Lung (tissue), 12 donors: ENCODE measurements around the gene ACBD6. TPM values are rescaled to one million over a fixed set of nuclear protein-coding genes. Genes with fewer than 3 reads are reported as not detected.

ENCODE experiments used
- ATAC-seq: fragments of 200-7000 bp; cut with Tn5 transposase; one replicate; pipeline ENCODE4 v1.9.1; 2020; ENCODE audit warnings: moderate number of reproducible peaks; ENCODE audit not compliant: insufficient read depth, low FRiP score
- DNase-seq, 3 donors: peaks; one replicate each; pipeline ENCODE4 v3.0.0-alpha.2; 2013 to 2017
- H3K27ac ChIP-seq, 2 donors: one replicate each; pipeline ENCODE4 v1.5.1; 2013; ENCODE audit warnings: mild to moderate bottlenecking in 2 of 2, moderate library complexity in 2 of 2, control low read depth in 1 of 2, inconsistent platforms in 1 of 2, low read depth in 1 of 2, low read length in 1 of 2
- H3K27me3 ChIP-seq, 3 donors: one replicate each; pipeline ENCODE4 v1.5.1; 2013; ENCODE audit warnings: low read length in 2 of 3; ENCODE audit not compliant: control insufficient read depth in 3 of 3, insufficient read depth in 3 of 3
- H3K36me3 ChIP-seq, 4 donors: one replicate each; pipeline ENCODE4 v1.5.1; 2013; ENCODE audit warnings: low read length in 4 of 4, mild to moderate bottlenecking in 1 of 4, moderate library complexity in 1 of 4; ENCODE audit not compliant: control insufficient read depth in 4 of 4, insufficient read depth in 4 of 4
- H3K4me1 ChIP-seq, 5 donors: one replicate each; pipeline ENCODE4 v1.5.1; 2013; ENCODE audit warnings: low read length in 5 of 5, mild to moderate bottlenecking in 2 of 5, moderate library complexity in 1 of 5; ENCODE audit not compliant: control insufficient read depth in 5 of 5, insufficient read depth in 5 of 5
- H3K4me3 ChIP-seq: one replicate; pipeline ENCODE4 v1.5.1; 2013; ENCODE audit warnings: mild to moderate bottlenecking, control low read depth, moderate library complexity
- H3K9ac ChIP-seq, 2 donors: one replicate each; pipeline ENCODE4 v1.5.1; 2013; ENCODE audit warnings: low read length in 2 of 2, control low read depth in 1 of 2; ENCODE audit not compliant: insufficient read depth in 1 of 2
- H3K9me3 ChIP-seq, 4 donors: one replicate each; pipeline ENCODE4 v1.5.1; 2013; ENCODE audit warnings: low read length in 3 of 4, mild to moderate bottlenecking in 1 of 4, moderate library complexity in 1 of 4; ENCODE audit not compliant: control insufficient read depth in 4 of 4, insufficient read depth in 3 of 4
- CTCF ChIP-seq: IDR thresholded peaks from 2 replicates; pipeline ENCODE4 v1.5.1; 2012; ENCODE audit warnings: mild to moderate bottlenecking; ENCODE audit errors: control extremely low read depth, extremely low read depth
- WGBS, 2 donors: extraction: QIAGEN DNeasy Blood & Tissue Kit; methylation state at CpG; one replicate each; pipeline ENCODE4 v1.1.7; 2013; 5-methylcytosine and 5-hydroxymethylcytosine counted together
- polyA plus RNA-seq, 2 donors: library from polyadenylated mRNA; stranded (reverse); fragments of 200-250 nt; gene quantifications; one replicate each; pipeline ENCODE4 v1.2.1, GENCODE V29; 2013
- total RNA-seq, 2 donors: library from RNA; depleted of rRNA in 1 of 2; stranded (reverse); fragments of >200 nt in 1 of 2; gene quantifications; one replicate each; pipeline ENCODE4 v1.2.1, GENCODE V29; 2014 to 2021
- donor health status: control.
- donor health status: control.
- donor health status: Bipolar disorder and iron deficiency.
- donor health status: healthy.
- donor health status: DM: yes; HTN: yes; CAD: no.

ACBD6 gene
- total and polyA plus RNA-seq, 4 donors, result 28.1 to 53.3 (median 41.1) TPM

- Histone ChIP-seq H3K36me3 (peaks cover 0 to 5% (median under 1%) of the 10 kb centered on the region in 4 donors), H3K4me1 (peaks cover 0 to 3% (median 0%) of the 10 kb centered on the region in 5 donors), H3K9me3 (peaks cover 0 to 3% (median 0%) of the 10 kb centered on the region in 4 donors), H3K9ac (no peak overlapping the region), H3K27ac (no peak overlapping the region), H3K4me3 (no peak overlapping the region), H3K27me3 (no peaks in the 10 kb centered on the region)
- DNase-seq (no peak), ATAC-seq (no peak)
- WGBS, 2 donors, result 87 to 93% methylated on average over 2 of the region's 2 CpGs
- TF ChIP-seq CTCF, result no peak
Measured at GRCh38 chr1:180433873-180434272, 68.5 kb downstream of the ACBD6 start.

- Histone ChIP-seq H3K27ac (no peak overlapping the region), H3K9me3 (peaks cover 0 to 1% (median 0%) of the 10 kb centered on the region in 4 donors), H3K27me3 (no peaks in the 10 kb centered on the region), H3K4me1 (peaks cover 0 to 3% (median 0%) of the 10 kb centered on the region in 5 donors), H3K4me3 (no peak overlapping the region), H3K9ac (no peak overlapping the region), H3K36me3 (peaks cover 0 to 3% (median under 1%) of the 10 kb centered on the region in 4 donors)
- TF ChIP-seq CTCF, result no peak
- 94 to 98% methylated on average over 6 of the region's 6 CpGs for WGBS, 2 donors
- DNase-seq, result no peak
- ATAC-seq, result no peak
Measured at GRCh38 chr1:180431683-180432082, 70.7 kb downstream of the ACBD6 start.

DNA sequence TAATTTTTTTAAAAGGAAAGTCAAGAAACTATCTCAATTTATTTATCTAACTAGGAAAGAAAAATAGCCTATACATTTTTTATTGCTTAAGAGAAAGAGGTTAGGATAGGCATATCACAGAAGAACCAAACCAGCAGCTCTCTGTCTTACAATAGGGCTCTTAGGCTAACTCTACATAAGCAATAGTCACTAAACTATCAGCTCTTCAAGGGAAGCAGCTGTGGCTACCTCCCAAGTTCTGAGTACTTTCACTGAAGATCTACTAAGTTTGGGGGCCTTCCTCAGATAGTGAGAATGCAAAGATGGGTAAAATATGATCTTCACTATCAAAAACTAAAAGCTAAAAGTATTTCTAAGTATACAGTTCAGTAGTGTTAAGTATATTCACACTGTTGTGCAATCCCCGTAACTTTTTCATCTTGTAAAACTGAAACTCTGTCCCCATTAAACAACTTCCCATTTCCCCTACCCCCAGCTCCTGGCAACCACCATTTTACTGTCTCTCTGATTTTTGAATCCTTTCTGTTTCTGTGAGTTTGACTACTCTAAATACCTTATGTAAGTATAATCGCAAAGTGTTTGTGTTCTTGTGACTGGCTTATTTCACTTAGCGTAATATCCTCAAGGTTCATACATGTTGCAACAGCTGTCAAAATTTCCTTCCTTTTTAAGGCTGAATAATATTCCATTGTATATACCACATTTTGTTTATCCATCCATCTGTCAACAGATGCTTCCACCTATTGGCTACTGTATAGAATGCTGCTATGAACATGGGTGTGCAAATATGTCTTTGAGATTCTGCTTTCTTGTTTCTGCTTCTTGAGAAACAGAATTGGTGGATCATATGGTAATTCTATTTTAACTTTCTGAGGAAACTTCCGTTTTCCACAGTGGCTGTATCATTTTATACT, 73.3 kb downstream of the ACBD6 start:
- ATAC-seq, result no peak
- no peaks in the 10 kb centered on the region for H3K36me3 ChIP-seq
- H3K9ac ChIP-seq, result no peak overlapping the region
- no peaks in the 10 kb centered on the region for H3K27me3 ChIP-seq
- no peak overlapping the region for H3K27ac ChIP-seq
- no peak for TF ChIP-seq CTCF
- peaks cover 0 to 1% (median 0%) of the 10 kb centered on the region in 4 donors for H3K9me3 ChIP-seq
- no peak overlapping the region for H3K4me3 ChIP-seq
- no peak for DNase-seq
- 46 to 85% methylated on average over 4 of the region's 4 CpGs for WGBS, 2 donors
- peaks cover 0 to 17% (median 4%) of the 10 kb centered on the region in 5 donors for H3K4me1 ChIP-seq
